GM21367 (cell line): ENCODE data around the gene LYZL1.
"Not testable (repeated sequence)": the region's sequence is repeated elsewhere in the genome, so short reads cannot be mapped to it uniquely, and the experiment has no call there.

Source experiments
- ATAC-seq: cut with Tn5 transposase; IDR thresholded peaks from one replicate; pipeline ENCODE4 v1.9.1; 2021; ENCODE audit not compliant: unreplicated experiment

The LYZL1 gene

DNA sequence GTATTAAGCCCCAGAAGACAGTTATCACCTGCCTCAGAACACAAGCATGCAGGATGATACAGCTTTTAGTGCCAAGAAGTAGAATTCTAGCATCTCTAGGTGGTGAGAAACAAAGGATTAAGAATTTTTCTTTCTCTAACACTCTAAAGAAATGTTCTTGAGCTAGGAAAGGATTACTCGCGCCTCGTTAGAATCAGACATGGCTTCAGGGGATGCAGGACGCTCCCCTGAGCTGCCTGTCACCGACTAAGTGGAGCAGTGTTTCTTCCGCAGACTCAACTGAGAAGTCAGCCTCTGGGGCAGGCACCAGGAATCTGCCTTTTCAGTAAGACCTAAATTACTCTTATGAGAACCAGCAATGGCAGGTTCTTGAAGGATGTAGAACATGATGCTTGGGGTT is at the start of gene LYZL1:
Gene LYZL1, plus strand, starts transcription at position 165 of the 400 bp plus-strand sequence. CDS start 2,798 bp downstream, outside the sequence.
- not testable (repeated sequence) for ATAC-seq

DNA sequence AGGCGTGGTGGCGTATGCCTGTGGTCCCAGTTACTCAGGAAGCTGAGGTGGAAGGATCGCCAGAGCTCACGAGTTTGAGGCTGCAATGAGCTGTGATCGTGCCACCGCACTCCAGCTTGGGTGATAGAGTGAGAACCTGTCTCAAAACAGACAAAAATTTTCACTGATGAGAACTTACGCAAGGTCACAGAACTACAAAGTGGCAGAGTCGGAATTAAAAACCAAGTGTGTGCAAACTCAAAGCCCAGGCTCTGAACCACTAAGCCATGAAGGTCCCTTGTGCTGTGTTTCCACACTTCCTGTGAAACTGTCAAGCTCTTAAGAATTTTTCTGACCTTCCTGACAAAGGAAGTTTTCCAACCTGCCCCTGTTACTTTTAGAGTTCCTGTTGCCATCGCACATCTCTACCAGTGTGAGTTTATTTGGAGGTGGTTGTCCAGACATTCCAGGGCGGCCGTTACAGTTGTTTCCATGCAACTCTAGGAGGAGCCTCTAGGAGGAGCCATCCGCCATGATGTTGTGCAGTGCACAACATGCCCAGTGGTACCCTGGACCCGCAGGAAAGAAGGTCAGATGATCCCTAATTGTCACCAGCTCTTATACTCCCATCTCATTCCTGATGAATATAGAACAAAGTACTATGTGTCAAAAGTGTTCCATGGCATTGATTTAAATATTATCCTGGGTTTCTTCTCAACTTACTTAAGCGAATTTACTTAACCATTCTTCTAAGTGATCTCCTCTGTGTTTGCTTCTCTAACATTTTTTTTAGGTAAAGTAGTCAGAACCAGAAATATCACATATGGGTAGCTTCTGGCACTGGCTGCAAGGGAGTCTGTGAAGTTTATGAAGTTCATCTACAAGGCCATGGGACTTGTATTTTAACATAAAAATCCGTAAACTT is 49.0 kb upstream of the LYZL1 start:
- no peak for ATAC-seq

DNA sequence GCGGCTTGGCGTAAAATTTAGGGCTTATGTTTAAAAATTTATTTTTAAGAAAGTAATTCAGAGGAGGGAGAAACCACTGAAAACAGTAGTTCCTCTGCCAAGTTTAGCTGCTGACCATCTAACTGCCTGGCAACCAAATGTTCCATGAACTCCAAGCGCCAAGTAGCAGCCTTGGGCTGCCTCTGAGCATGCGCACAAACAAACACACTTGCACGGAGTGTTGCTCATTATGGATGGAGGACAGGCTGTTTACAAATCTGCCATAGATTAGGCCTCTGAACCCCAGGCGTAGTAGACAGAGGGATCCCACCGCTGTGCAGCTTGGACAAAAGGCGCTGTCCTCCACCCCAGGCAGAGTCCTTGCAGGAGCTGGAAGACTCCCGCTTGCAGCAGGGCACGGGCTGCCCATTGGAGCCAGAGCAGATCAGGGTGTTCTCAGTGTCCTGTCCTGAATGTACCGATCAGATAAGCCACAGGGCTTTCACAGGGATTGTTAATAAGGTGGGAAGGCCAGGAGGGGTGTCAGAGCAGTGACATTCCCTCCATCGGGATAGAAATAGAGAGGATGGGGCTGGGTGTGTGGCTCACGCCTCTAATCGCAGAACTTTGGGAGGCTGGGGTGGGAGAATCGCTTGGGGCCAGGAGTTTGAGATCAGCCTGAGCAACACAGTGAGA is 47.7 kb upstream of the LYZL1 start:
- ATAC-seq: no peak

DNA sequence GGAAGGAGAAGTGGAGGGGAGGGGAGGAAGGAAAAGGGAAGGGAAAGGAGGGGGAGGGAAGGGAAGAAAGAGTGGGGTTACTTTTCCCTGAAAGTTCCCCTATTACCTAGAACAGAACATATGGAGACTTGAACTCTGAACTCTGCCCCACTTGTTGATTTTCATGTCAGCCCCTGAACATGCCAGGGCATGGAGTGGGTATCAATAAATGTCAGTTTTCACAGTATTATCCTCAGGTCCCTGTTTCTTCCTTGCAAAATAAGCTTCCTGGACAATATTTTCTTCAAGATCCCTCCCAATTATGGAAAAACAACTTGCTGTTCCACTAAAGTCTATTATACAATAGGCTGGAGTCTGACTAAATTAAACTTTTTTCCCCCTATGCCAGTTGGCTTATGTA is 46.9 kb upstream of the LYZL1 start:
- no peak for ATAC-seq

DNA sequence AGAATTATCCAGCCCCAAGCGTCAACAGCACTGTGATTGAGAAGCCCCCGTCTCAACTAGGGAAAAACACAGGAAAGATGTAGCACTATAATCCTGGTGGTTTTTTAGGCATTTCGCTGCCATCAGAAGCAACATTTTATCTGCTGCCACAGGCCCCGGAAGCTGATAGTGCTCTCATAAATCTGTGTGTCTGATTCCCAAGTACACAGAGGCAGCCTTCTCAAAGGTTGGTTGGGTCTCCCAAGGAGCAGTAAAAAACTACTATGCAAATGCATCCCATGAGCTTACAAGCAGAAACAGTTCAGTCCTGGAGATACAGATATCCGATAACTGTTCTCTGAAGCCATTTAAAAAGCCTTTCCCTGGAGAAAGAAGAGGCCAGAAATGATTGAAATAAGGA is 45.8 kb upstream of the LYZL1 start:
- no peak for ATAC-seq

DNA sequence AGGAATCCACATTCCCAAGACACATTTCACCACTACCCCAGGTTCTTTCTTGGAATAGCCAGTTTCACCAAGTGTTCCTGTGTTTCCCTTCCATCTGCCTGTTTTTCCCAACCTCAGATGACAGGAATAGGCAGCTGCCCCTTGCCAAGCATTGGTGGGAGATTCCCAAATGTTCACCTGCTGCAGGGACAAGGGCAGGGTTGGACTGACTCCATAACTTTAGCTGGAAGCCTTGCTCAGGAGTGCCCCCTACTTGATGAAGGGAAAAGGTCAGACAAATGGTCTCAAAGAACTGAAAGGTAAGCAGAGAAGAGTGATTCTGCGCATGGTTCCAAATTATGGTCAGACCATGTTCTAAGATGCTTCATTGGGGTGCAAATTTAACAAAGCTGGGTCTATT is 45.1 kb upstream of the LYZL1 start:
- ATAC-seq: no peak

DNA sequence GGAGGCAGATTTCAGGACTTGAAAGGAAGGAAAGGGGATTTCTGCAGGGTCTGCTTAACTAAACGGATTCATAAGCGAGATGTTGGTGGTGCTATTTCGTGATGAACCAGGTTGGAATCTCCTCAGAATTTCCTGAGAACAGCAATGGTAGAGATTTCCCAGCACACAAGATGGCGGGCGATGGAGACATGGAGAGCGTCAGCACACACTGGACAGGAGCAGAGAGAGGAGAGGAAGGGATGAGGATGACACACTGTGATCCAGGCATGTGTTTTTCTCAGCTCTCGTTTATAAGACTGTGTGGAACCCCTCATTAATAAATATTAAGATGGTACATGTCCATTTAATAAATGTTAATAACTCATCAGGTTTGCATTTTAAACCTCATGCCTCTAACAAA is 43.9 kb upstream of the LYZL1 start:
- no peak for ATAC-seq

DNA sequence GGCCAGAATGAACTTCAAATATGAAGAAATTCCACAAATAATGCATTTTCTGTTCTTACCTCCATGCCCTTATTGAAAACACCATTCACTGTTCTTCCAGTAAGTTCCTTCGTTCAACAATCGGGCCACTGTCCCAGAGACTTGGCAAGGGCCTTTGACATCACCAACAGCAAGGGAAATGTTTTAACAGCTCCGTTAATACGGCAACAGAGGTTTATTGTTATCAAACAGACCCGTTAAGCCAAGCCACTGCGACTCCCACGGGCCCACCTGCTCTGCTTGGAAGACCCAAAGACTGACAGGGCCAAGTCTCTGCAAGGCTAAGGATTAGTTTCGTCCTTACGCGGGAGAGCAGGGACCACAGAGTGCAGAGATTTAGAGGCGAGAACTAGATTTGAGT is 43.4 kb upstream of the LYZL1 start:
- no peak for ATAC-seq

DNA sequence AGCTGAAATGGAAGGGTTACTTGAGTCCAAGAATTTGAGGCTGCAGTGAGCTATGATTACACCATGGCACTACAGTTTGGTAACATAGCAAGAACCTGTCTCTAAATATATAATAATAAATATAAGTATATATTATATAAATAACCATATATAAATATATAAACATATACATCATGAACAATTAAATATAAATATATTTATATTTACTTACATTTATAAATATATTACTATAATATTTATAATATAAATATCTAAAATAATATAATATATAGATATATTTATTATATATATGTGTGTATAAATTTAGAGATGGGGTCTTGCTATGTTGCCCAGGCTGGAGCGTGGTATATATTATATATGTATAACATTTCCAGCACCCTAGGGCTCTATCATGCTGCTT is 42.4 kb upstream of the LYZL1 start:
- no peak for ATAC-seq

DNA sequence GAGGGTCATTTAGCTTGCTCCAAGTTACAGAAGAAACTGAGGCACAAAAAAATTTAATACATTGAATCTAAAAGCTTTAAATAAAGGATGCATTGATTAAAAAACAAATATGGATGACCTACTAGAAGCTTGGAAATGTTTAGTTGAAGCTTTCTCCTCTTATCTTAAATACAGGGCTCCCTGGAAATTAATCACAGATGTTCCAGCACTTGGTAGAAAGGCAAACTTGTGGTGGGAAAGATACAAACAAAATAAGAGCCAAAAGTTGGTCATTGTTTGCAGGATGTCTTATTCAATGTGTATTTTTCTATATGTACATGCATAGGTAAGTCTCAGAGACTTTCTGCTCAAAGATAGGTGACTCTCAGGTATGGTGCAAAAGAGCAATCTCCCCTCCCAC is 40.7 kb upstream of the LYZL1 start:
- no peak for ATAC-seq

DNA sequence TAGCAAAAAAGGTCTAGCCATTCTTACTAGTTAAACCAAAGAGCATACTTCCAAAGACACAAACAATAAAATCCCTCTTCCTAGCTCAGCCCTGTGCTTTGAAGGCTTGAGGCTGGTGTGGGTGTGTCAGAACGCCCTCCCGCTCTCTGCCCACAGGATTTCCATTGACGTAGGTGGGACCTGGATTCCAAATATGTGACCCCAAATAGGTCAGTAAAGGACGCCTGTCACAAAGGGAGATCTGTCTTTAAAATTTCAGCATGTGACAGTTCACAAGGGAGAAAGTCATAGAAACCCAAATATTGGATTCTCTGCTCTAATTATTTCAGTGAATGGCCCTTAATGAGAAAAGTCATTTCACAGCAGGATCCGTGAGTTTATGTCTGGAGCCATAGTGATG is 39.9 kb upstream of the LYZL1 start:
- ATAC-seq: no peak

DNA sequence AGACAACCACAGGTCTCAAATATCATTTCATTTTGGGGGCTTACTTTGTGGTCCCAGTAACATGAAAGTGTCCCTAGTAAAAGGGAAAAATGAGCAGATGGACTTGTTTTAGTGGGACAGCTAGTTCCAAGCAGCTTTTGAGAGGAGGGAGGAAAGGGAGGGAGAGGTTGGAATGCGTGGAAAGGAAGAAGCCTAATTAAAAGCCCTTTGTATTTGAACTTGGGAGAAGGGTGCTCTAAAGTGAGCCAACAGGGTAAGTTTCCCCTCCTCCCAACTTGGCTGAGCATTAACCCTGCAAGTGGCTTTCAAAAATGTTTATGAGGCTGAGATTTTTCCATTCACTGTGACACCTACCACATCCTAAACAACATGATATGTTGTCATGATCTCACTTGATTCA is 38.8 kb upstream of the LYZL1 start:
- ATAC-seq: no peak

DNA sequence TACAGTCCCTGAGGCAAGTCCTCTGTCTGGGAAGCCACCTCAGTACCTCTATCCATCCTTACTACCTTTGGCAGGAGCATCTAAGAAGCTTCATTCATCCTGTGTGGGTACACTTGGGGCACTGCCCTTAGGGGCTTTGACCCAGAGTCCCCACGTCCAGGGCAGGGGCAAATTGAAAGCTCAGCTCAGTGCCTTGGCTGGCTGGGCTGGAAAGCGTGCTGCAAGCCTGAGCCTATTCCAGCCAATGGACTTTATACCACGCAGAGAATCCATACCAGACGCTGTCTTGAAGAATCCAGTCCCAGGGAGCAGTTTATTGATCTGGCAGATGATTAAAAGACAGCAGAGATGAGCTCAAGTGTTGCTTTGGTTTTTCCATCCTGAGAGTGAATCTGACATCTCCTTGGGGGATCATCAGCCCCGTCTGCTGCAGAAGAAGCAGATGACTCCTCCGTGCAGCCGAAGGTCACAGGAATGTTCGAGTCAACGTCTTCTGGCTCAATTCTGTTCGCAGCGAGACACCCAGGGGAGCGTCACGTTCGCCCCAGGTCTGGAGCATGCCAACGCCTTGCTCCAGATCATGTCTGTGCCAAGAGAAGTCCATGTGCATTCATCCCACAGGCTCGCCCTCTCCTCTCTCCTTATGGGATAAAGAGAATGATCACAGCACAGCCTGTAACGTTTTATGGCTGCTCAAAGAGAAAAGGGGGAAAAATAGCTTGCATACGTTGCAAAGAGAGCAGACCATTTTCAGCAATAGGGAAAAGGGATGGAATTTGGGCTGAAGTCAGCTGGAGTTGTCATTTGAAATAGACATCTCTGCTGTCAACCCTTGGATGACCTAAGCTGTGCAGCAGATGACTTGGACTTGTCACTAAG is 35.8 kb upstream of the LYZL1 start:
- ATAC-seq: no peak

DNA sequence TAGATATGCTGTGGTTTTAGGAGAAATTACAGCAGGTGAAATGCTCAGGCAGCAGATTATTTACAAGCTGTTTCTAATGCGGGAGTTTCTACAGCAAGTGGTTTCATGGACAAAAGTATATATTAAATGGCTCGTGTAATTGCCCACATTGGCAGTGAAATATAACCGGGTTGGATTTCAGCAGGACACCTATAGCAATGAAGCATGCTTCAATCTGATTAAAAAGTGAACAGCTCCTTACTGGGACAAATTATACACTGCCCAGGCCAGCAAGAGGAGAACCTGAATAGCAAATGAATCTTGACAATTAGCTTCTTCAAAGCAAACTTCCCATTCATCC is 35.2 kb upstream of the LYZL1 start:
- no peak for ATAC-seq

DNA sequence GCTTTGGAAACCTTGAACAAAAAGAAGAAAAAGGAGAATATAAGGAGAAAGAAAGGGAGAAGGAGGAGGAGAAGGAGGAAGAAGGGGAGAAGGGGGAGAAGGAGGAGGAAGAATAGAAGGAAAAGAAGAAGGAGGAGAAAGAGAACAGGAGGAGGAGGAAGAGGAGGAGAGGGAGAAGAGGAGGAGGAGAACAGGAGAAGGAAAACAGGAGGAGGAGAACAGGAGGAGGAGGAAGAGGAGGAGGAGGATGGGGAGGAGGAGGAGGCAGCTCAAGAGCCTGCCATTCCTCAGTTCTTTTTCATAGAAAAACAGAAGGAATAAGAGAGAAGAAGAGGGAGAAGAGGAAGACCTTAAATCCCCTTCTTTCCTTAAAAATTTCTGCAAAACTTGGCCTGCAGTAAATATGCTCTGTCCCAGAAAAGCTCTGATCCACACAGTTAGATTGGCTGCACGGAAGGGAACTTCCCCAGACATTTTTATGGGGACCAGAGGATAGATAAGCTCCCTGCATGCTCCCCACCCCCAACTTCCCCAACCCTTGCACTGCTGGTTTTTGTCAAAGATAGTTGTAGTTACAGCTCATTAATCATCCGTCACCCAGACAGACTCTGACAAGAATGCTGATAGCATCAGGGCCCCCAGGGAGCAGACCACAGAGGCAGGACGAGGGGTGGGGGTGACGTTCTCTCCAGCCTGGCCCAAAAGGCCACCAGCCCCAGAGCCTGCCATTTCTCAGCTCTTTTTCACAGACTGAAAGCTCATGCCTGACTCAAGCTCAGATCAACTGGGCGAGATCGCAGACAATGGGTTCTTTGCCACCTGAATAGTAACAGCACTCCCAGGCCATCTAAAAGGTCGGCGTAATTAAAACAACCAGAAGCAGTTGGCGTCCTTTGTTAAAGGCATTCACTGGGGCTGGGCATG is 34.5 kb upstream of the LYZL1 start:
- ATAC-seq: no peak

DNA sequence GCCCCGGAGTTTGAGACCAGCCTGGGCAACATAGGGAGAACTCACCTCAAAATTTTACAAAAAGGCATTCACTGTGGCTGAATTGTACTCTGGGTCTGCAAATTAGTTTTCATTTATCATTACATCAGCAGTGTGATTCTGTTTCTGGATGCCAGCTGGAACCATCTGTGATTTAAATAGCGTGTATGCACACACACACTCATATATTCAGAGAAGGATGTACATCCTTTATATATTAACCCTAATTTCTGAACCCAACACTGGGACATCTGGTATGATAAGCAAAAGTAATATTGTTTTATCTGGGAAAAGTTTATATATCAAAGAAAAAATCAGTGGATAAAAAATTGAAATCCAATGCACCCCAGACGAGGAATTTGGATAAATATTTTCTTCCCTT is 33.8 kb upstream of the LYZL1 start:
- no peak for ATAC-seq

DNA sequence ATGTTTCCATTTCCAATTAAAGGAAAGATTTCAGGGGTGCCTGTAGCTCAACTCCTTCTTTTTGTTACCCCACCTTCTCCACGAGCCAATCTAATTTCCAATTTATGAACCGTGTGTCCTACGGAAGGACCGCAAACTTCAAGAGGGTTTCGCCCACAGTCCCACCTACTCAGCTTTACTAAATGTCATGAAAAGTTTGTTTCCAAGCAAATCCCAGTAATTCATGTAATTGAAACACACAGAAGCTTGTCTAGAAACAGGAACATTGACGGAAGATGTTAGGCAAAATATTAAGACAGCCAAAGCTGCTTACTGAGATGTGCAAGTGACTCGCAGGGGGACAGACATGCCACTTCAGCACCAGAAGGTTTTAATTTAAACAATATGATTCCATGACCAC is 32.9 kb upstream of the LYZL1 start:
- no peak for ATAC-seq

DNA sequence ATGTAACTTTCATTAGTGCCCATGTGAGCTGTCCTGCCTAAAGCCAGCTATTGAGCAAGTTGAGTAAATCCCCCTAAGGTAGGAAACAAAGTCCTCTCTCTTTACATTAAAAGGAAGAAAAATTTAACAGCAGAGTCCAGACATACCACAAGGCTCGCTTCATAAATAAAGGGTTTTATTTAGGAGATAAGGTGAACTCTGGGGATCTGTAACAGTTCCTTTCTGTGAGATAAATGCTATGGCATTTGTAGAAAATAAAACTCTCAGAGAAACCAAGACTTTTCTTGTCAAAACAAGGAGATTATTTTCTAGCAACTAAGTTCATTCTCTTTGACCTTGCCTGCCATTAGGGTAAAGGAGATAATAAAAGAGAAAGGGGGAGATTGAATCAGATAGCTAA is 32.3 kb upstream of the LYZL1 start:
- no peak for ATAC-seq

DNA sequence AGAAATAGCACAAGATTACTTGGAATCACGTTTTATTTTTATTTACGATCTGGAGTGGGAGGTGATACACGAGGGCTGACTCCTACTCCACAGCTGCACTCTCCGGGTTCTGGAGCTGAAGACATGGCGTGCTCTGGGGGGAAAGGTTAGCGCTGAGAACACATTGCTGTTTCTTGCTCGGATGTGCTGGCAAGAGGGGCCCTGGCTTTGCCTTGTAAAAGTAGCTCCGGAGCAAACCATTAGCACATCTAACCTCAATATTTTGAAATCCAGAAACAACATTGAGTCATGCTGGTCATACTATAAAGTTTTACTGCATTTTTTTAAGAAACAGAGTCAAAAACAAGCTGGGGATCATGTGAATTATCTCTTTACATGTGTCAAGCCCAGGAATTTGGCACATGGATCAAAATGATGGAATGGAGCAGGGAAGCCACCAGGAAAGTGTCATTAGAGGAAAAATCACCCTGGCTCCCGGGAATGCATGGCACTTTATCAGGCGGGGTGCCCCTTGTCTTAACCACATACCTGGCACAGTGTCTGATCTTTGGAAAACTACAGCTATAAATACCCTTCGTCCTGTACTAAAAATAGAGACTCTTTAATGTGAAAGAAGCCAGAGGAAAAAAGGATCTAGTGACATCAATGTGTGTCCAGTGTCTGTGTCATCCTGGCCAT is 31.6 kb upstream of the LYZL1 start:
- no peak for ATAC-seq

DNA sequence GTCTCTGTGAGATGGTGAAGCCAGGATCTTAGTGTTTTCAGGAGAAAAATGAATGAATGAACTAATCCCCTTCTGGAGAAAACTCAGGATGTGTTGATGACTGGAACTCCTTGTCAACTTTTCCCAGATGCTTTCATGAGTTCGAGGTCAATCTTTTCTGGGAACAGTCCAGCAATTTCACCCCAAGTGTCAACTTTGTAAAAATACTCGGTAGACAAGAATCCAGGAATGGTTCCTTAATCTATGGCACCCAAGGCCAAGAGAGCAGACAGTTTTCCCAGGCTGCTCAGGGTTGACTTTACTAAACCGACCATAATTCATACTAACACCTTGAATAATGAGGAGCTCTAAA is 31.1 kb upstream of the LYZL1 start:
- ATAC-seq: no peak
